HFFc6 (cell line): ENCODE data around the gene PIK3R1. TPM values are rescaled to one million over a fixed set of nuclear protein-coding genes. Genes with fewer than 3 reads are reported as not detected.

Source experiments
- DNase-seq: peaks from one replicate; pipeline ENCODE4 v3.0.0-alpha.2; 2018
- H3K27ac Mint-ChIP-seq: 2 replicates; pipeline ENCODE4 v1.8.0; 2020; ENCODE audit warnings: mild to moderate bottlenecking, mixed read lengths
- H3K27me3 Mint-ChIP-seq: 2 replicates; pipeline ENCODE4 v1.8.0; 2021; ENCODE audit warnings: mild to moderate bottlenecking, moderate library complexity, mixed read lengths; ENCODE audit not compliant: insufficient read depth
- H3K36me3 Mint-ChIP-seq: 2 replicates; pipeline ENCODE4 v1.8.0; 2021; ENCODE audit warnings: low read depth, mixed read lengths
- H3K4me1 Mint-ChIP-seq: 2 replicates; pipeline ENCODE4 v1.8.0; 2020; ENCODE audit warnings: low read depth, mixed read lengths
- H3K4me3 Mint-ChIP-seq: 2 replicates; pipeline ENCODE4 v1.8.0; 2020; ENCODE audit warnings: mild to moderate bottlenecking, moderate library complexity, mixed read lengths
- H3K9me3 Mint-ChIP-seq: 2 replicates; pipeline ENCODE4 v1.8.0; 2020; ENCODE audit warnings: mild to moderate bottlenecking, mixed read lengths
- CTCF ChIP-seq: fragments of 200-600 bp; sonication (generic); IDR thresholded peaks from 2 replicates; pipeline ENCODE4 v1.5.0; 2021; ENCODE audit warnings: antibody characterized with exemption, mild to moderate bottlenecking
- total RNA-seq, 6 experiments: library from RNA; stranded (reverse); fragmentation: NEBNext Ultra II Directional; extraction: Animal tissue kit (Norgen Biotek cat#: 25700); gene quantifications; 2 replicates in 1 of 6; 3 replicates in 5 of 6; pipeline ENCODE4 v1.2.3, GENCODE V29; 2021

The PIK3R1 gene
- total RNA-seq, 6 experiments from 2014 or later = 19.6 to 26.4 (median 22.4) TPM

GRCh38 chr5:68247627-68248026 is 32.1 kb downstream of the PIK3R1 start:
- no peak for DNase-seq
- Mint-ChIP-seq H3K27me3 (no peaks in the 10 kb centered on the region), H3K36me3 (peaks cover 8% of the 10 kb centered on the region), H3K27ac (no peak overlapping the region), H3K4me3 (no peak overlapping the region), H3K4me1 (peaks cover 80% of the 10 kb centered on the region), H3K9me3 (no peaks in the 10 kb centered on the region)
- no peak for TF ChIP-seq CTCF

- H3K4me3 Mint-ChIP-seq = no peak overlapping the region
- peaks cover 80% of the 10 kb centered on the region for H3K4me1 Mint-ChIP-seq
- DNase-seq = no peak
- no peaks in the 10 kb centered on the region for H3K36me3 Mint-ChIP-seq
- H3K27ac Mint-ChIP-seq = no peak overlapping the region
- no peaks in the 10 kb centered on the region for H3K27me3 Mint-ChIP-seq
- TF ChIP-seq CTCF = no peak
- H3K9me3 Mint-ChIP-seq = no peaks in the 10 kb centered on the region
These were observed 33.3 kb downstream of the PIK3R1 start for GRCh38 chr5:68248896-68249295.

GRCh38 chr5:68249520-68249919 is 34.0 kb downstream of the PIK3R1 start:
- no peak for DNase-seq
- TF ChIP-seq CTCF = no peak
- Mint-ChIP-seq H3K4me1 (peaks cover 80% of the 10 kb centered on the region), H3K4me3 (no peak overlapping the region), H3K27ac (no peak overlapping the region), H3K36me3 (no peaks in the 10 kb centered on the region), H3K9me3 (no peaks in the 10 kb centered on the region), H3K27me3 (no peaks in the 10 kb centered on the region)

GRCh38 chr5:68250661-68251298 is 35.2 kb downstream of the PIK3R1 start:
- H3K4me1 Mint-ChIP-seq = peaks cover 77% of the 10 kb centered on the region
- H3K4me3 Mint-ChIP-seq = peak overlapping the region; percentile 53
- no peaks in the 10 kb centered on the region for H3K27me3 Mint-ChIP-seq
- peak overlapping the region; percentile 51 for H3K27ac Mint-ChIP-seq
- DNase-seq = no peak
- H3K36me3 Mint-ChIP-seq = no peaks in the 10 kb centered on the region
- no peaks in the 10 kb centered on the region for H3K9me3 Mint-ChIP-seq
- TF ChIP-seq CTCF = no peak

GRCh38 chr5:68251386-68251785 is 35.8 kb downstream of the PIK3R1 start:
- Mint-ChIP-seq H3K4me1 (peaks cover 76% of the 10 kb centered on the region), H3K27me3 (no peaks in the 10 kb centered on the region), H3K9me3 (no peaks in the 10 kb centered on the region), H3K4me3 (peak overlapping the region; percentile 62), H3K36me3 (no peaks in the 10 kb centered on the region), H3K27ac (peak overlapping the region; percentile 51)
- DNase-seq = no peak
- no peak for TF ChIP-seq CTCF
